K562 (cell line): Measurements from ENCODE around the gene AIG1.

Experiments used
- AFF4 ChIP-seq: sonication (generic); formaldehyde crosslinking; IDR thresholded peaks from 2 replicates; pipeline ENCODE4 v1.8.0; 2023; ENCODE audit warnings: mild to moderate bottlenecking, missing genetic modification reagents
- CHD1 ChIP-seq: fragments of 200-600 bp; sonication (generic); IDR thresholded peaks from one replicate; pipeline ENCODE4 v1.6.1; 2012; ENCODE audit warnings: mild to moderate bottlenecking, moderate library complexity, low read length, inconsistent platforms
- HNRNPL ChIP-seq: fragments of 200-400 bp; formaldehyde crosslinking; IDR thresholded peaks from 2 replicates; pipeline ENCODE4 v1.6.1; 2017; ENCODE audit warnings: low read depth, mild to moderate bottlenecking, low read length
- MLX ChIP-seq, 2 experiments: fragments of 450-650 bp in 1 of 2; sonication (generic) in 1 of 2; formaldehyde crosslinking; conservative IDR thresholded peaks; 2 replicates each; pipeline versions ENCODE4 v1.4.0 to v1.8.1; 2020 to 2022; ENCODE audit warnings: mild to moderate bottlenecking in 1 of 2, missing genetic modification reagents in 1 of 2
- PCBP1 ChIP-seq: fragments of 200-400 bp; formaldehyde crosslinking; IDR thresholded peaks from 2 replicates; pipeline ENCODE4 v1.6.1; 2018; ENCODE audit warnings: mild to moderate bottlenecking, low read depth, low read length; ENCODE audit not compliant: poor library complexity, severe bottlenecking
- POLR2A ChIP-seq: fragments of 450-650 bp; conservative IDR thresholded peaks from 2 replicates; pipeline ENCODE4 v1.6.1; 2016
- POLR2AphosphoS5 ChIP-seq: IDR thresholded peaks from 2 replicates; pipeline ENCODE4 v1.6.1; 2011; ENCODE audit warnings: mild to moderate bottlenecking, low read depth, low read length, moderate library complexity; ENCODE audit not compliant: control insufficient read depth, insufficient read depth
- RCOR1 ChIP-seq, 2 experiments: IDR thresholded peaks; 2 replicates each; pipeline ENCODE4 v1.6.1; 2012; ENCODE audit warnings: low read depth in 2 of 2, low read length in 2 of 2, borderline replicate concordance in 1 of 2, improper control_type of control experiment in 1 of 2
- SRF ChIP-seq, 2 experiments: fragments of 250-450, 450-650 bp in 1 of 2; sonication (Bioruptor Pico) in 1 of 2; sonication (generic) in 1 of 2; formaldehyde crosslinking; IDR thresholded peaks; 2 replicates each; pipeline versions ENCODE4 v1.5.0 to v1.5.1; 2020 to 2022; ENCODE audit warnings: mild to moderate bottlenecking in 1 of 2, missing genetic modification reagents in 1 of 2
- STAT5A ChIP-seq: IDR thresholded peaks from 2 replicates; pipeline ENCODE4 v1.6.1; 2012; ENCODE audit warnings: low read length, inconsistent platforms, borderline replicate concordance
- TF ChIP-seq, protein P1 (sequence below): sonication (generic); formaldehyde crosslinking; IDR thresholded peaks from 2 replicates; pipeline ENCODE4 v1.8.1; 2023; ENCODE audit warnings: mild to moderate bottlenecking, missing genetic modification reagents
- TF ChIP-seq, protein P2 (sequence below), 3 experiments: IDR thresholded peaks in 2 of 3; conservative IDR thresholded peaks in 1 of 3; 2 replicates each; pipeline ENCODE4 v1.5.1; 2011 to 2012; ENCODE audit warnings: low read length in 3 of 3, mild to moderate bottlenecking in 3 of 3, control low read depth in 2 of 3, improper control_type of control experiment in 1 of 3, inconsistent platforms in 1 of 3, low read depth in 1 of 3, mixed read lengths in 1 of 3, moderate library complexity in 1 of 3; ENCODE audit not compliant: insufficient read depth in 2 of 3

DNA sequence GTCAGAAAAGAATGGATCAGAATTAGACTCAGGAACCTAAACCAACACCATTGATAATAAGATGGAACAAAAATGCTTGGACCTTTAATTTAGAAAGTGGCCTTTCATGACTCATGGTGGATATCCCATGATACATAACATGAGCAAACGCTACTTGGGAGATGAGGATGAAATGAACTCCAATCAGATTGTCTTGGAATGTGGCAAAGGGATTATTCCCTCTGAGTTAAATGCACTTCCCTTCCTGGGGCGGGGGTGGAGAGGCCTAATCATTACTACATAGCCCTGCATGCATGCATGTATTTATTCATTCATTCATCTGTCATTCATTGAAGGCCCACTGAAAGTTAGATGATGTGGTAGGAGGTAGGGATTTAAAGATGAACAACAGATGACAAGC lies 174.0 kb downstream of the AIG1 start:
- TF ChIP-seq, protein P1, sequence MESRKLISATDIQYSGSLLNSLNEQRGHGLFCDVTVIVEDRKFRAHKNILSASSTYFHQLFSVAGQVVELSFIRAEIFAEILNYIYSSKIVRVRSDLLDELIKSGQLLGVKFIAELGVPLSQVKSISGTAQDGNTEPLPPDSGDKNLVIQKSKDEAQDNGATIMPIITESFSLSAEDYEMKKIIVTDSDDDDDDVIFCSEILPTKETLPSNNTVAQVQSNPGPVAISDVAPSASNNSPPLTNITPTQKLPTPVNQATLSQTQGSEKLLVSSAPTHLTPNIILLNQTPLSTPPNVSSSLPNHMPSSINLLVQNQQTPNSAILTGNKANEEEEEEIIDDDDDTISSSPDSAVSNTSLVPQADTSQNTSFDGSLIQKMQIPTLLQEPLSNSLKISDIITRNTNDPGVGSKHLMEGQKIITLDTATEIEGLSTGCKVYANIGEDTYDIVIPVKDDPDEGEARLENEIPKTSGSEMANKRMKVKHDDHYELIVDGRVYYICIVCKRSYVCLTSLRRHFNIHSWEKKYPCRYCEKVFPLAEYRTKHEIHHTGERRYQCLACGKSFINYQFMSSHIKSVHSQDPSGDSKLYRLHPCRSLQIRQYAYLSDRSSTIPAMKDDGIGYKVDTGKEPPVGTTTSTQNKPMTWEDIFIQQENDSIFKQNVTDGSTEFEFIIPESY (CRISPR knock-in tag), result no peak
- TF ChIP-seq AFF4 (no peak), HNRNPL (no peak), STAT5A (no peak), PCBP1 (no peak), MLX (CRISPR knock-in tag; conservative IDR thresholded peaks at IDR 0.05) (no peak), RCOR1 (IDR thresholded peaks at IDR 0.05; ENCODE audit: borderline replicate concordance in 1 of 2, low read depth in 2 of 2, low read length in 2 of 2) (no peak), POLR2AphosphoS5 (no peak), SRF (CRISPR knock-in tag; IDR thresholded peaks at IDR 0.05) (no peak), POLR2A (no peak), CHD1 (no peak)
- TF ChIP-seq, protein P2, sequence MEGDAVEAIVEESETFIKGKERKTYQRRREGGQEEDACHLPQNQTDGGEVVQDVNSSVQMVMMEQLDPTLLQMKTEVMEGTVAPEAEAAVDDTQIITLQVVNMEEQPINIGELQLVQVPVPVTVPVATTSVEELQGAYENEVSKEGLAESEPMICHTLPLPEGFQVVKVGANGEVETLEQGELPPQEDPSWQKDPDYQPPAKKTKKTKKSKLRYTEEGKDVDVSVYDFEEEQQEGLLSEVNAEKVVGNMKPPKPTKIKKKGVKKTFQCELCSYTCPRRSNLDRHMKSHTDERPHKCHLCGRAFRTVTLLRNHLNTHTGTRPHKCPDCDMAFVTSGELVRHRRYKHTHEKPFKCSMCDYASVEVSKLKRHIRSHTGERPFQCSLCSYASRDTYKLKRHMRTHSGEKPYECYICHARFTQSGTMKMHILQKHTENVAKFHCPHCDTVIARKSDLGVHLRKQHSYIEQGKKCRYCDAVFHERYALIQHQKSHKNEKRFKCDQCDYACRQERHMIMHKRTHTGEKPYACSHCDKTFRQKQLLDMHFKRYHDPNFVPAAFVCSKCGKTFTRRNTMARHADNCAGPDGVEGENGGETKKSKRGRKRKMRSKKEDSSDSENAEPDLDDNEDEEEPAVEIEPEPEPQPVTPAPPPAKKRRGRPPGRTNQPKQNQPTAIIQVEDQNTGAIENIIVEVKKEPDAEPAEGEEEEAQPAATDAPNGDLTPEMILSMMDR (IDR thresholded peaks at IDR 0.05 in 2 of 3, conservative IDR thresholded peaks at IDR 0.05 in 1 of 3; ENCODE audit: insufficient read depth in 2 of 3, low read depth in 1 of 3, low read length in 3 of 3), result no peak
